Mesendoderm (in vitro differentiated cells): ENCODE results near the gene DIPK1C.

Source experiments
- DNase-seq: peaks from one replicate; pipeline ENCODE4 v3.0.0; 2013
- H2AK5ac ChIP-seq: 2 replicates; pipeline ENCODE4 v1.6.1; 2013; ENCODE audit warnings: low read length, inconsistent platforms
- H2BK120ac ChIP-seq: 2 replicates; pipeline ENCODE4 v1.6.1; 2013; ENCODE audit warnings: low read depth, mild to moderate bottlenecking, low read length, moderate library complexity, mixed read lengths
- H2BK15ac ChIP-seq: replicated peaks from 2 replicates; pipeline ENCODE4 v1.6.1; 2013; ENCODE audit warnings: low read depth, mild to moderate bottlenecking, moderate library complexity
- H2BK5ac ChIP-seq: 2 replicates; pipeline ENCODE4 v1.6.1; 2013; ENCODE audit warnings: low read length, inconsistent platforms
- H3K18ac ChIP-seq: 2 replicates; pipeline ENCODE4 v1.6.1; 2013; ENCODE audit warnings: mild to moderate bottlenecking, low read length, mixed read lengths
- H3K23ac ChIP-seq: one replicate; pipeline ENCODE4 v1.6.1; 2013; ENCODE audit warnings: low read length
- H3K27ac ChIP-seq: 2 replicates; pipeline ENCODE4 v1.5.1; 2013; ENCODE audit warnings: low read depth, mild to moderate bottlenecking, inconsistent platforms, low read length, moderate library complexity
- H3K27me3 ChIP-seq: 2 replicates; pipeline ENCODE4 v1.6.1; 2013; ENCODE audit warnings: low read length, control low read depth, mild to moderate bottlenecking, inconsistent platforms; ENCODE audit not compliant: insufficient read depth, poor library complexity
- H3K36me3 ChIP-seq: 2 replicates; pipeline ENCODE4 v1.6.1; 2013; ENCODE audit warnings: low read length, inconsistent platforms; ENCODE audit not compliant: control insufficient read depth, insufficient read depth
- H3K4ac ChIP-seq: one replicate; pipeline ENCODE4 v1.6.1; 2013; ENCODE audit warnings: low read depth, mild to moderate bottlenecking, low read length, moderate library complexity
- H3K4me1 ChIP-seq: 2 replicates; pipeline ENCODE4 v1.6.1; 2013; ENCODE audit warnings: low read depth, low read length, inconsistent platforms; ENCODE audit not compliant: control insufficient read depth
- H3K4me2 ChIP-seq: 2 replicates; pipeline ENCODE4 v1.6.1; 2013; ENCODE audit warnings: low read length
- H3K4me3 ChIP-seq: 2 replicates; pipeline ENCODE4 v1.5.1; 2013; ENCODE audit warnings: mild to moderate bottlenecking, low read length
- H3K56ac ChIP-seq: one replicate; pipeline ENCODE4 v1.6.1; 2013; ENCODE audit warnings: low read length
- H3K79me1 ChIP-seq: 2 replicates; pipeline ENCODE4 v1.6.1; 2013; ENCODE audit warnings: low read length, inconsistent platforms
- H3K79me2 ChIP-seq: 2 replicates; pipeline ENCODE4 v1.6.1; 2013; ENCODE audit warnings: mild to moderate bottlenecking, low read length; ENCODE audit not compliant: control insufficient read depth, insufficient read depth
- H3K9ac ChIP-seq: 2 replicates; pipeline ENCODE4 v1.6.1; 2013; ENCODE audit warnings: low read length, inconsistent platforms
- H4K5ac ChIP-seq: one replicate; pipeline ENCODE4 v1.6.1; 2013; ENCODE audit warnings: low read length
- H4K8ac ChIP-seq: one replicate; pipeline ENCODE4 v1.6.1; 2013; ENCODE audit warnings: low read depth, mild to moderate bottlenecking, control low read depth, low read length, moderate library complexity
- WGBS: extraction: QIAGEN DNeasy Blood & Tissue Kit; methylation state at CpG from one replicate; pipeline ENCODE4 v1.1.7; 2013; ENCODE audit warnings: low lambda C conversion rate, missing lambda C conversion rate; ENCODE audit not compliant: insufficient coverage; ENCODE audit errors: extremely low coverage; 5-methylcytosine and 5-hydroxymethylcytosine counted together

The DIPK1C gene

GRCh38 chr18:74390900-74391299 lies 66.2 kb downstream of the DIPK1C start:
- H3K18ac ChIP-seq, result no peak overlapping the region
- no peak overlapping the region for H2BK15ac ChIP-seq
- H4K8ac ChIP-seq, result no peak overlapping the region
- H3K4me2 ChIP-seq, result no peak overlapping the region
- no peak for DNase-seq
- no peak overlapping the region for H3K27ac ChIP-seq
- H4K5ac ChIP-seq, result no peak overlapping the region
- WGBS, result no CpG with 5 or more reads among the region's 3 CpGs
- no peak overlapping the region for H2AK5ac ChIP-seq
- H3K4me3 ChIP-seq, result no peak overlapping the region
- H3K79me2 ChIP-seq, result no peaks in the 10 kb centered on the region
- H3K36me3 ChIP-seq, result no peaks in the 10 kb centered on the region
- no peaks in the 10 kb centered on the region for H3K27me3 ChIP-seq
- H2BK120ac ChIP-seq, result no peak overlapping the region
- H3K23ac ChIP-seq, result no peak overlapping the region
- no peak overlapping the region for H3K4ac ChIP-seq
- H3K79me1 ChIP-seq, result no peaks in the 10 kb centered on the region
- H3K9ac ChIP-seq, result no peak overlapping the region
- no peak overlapping the region for H3K56ac ChIP-seq
- no peak overlapping the region for H2BK5ac ChIP-seq
- H3K4me1 ChIP-seq, result no peaks in the 10 kb centered on the region

- no peak overlapping the region for H3K4me3 ChIP-seq
- no peak overlapping the region for H3K23ac ChIP-seq
- H3K4me2 ChIP-seq, result no peak overlapping the region
- H2BK120ac ChIP-seq, result no peak overlapping the region
- H2BK15ac ChIP-seq, result no peak overlapping the region
- no peaks in the 10 kb centered on the region for H3K4me1 ChIP-seq
- no peak overlapping the region for H2BK5ac ChIP-seq
- H3K4ac ChIP-seq, result no peak overlapping the region
- DNase-seq, result no peak
- H2AK5ac ChIP-seq, result no peak overlapping the region
- no CpG with 5 or more reads among the region's 20 CpGs for WGBS
- H4K5ac ChIP-seq, result no peak overlapping the region
- no peaks in the 10 kb centered on the region for H3K79me2 ChIP-seq
- no peak overlapping the region for H3K27ac ChIP-seq
- H3K56ac ChIP-seq, result no peak overlapping the region
- no peak overlapping the region for H3K9ac ChIP-seq
- H4K8ac ChIP-seq, result no peak overlapping the region
- H3K27me3 ChIP-seq, result no peaks in the 10 kb centered on the region
- H3K79me1 ChIP-seq, result no peaks in the 10 kb centered on the region
- no peak overlapping the region for H3K18ac ChIP-seq
- no peaks in the 10 kb centered on the region for H3K36me3 ChIP-seq
Measured at GRCh38 chr18:74389991-74390390, 67.1 kb downstream of the DIPK1C start.

- Histone ChIP-seq H2BK120ac (no peak overlapping the region), H4K8ac (no peak overlapping the region), H3K4me3 (no peak overlapping the region), H2BK15ac (no peak overlapping the region), H3K27ac (no peak overlapping the region), H3K36me3 (no peaks in the 10 kb centered on the region), H3K4me1 (no peaks in the 10 kb centered on the region), H3K27me3 (no peaks in the 10 kb centered on the region), H3K79me1 (no peaks in the 10 kb centered on the region), H3K23ac (no peak overlapping the region), H3K56ac (no peak overlapping the region), H3K4ac (no peak overlapping the region), H2AK5ac (no peak overlapping the region), H3K9ac (no peak overlapping the region), H2BK5ac (no peak overlapping the region), H4K5ac (no peak overlapping the region), H3K4me2 (no peak overlapping the region), H3K18ac (no peak overlapping the region), H3K79me2 (no peaks in the 10 kb centered on the region)
- no CpG with 5 or more reads among the region's 6 CpGs for WGBS
- peak; percentile 37 for DNase-seq
Measured at GRCh38 chr18:74389171-74389927, 67.8 kb downstream of the DIPK1C start.

GRCh38 chr18:74388227-74388626 lies 68.9 kb downstream of the DIPK1C start:
- Histone ChIP-seq H3K23ac (no peak overlapping the region), H3K36me3 (no peaks in the 10 kb centered on the region), H3K9ac (no peak overlapping the region), H3K4me3 (no peak overlapping the region), H2BK15ac (no peak overlapping the region), H2AK5ac (no peak overlapping the region), H2BK120ac (no peak overlapping the region), H3K27me3 (no peaks in the 10 kb centered on the region), H4K5ac (no peak overlapping the region), H3K79me2 (no peaks in the 10 kb centered on the region), H3K4me2 (no peak overlapping the region), H3K18ac (no peak overlapping the region), H4K8ac (no peak overlapping the region), H2BK5ac (no peak overlapping the region), H3K56ac (no peak overlapping the region), H3K4me1 (no peaks in the 10 kb centered on the region), H3K4ac (no peak overlapping the region), H3K79me1 (no peaks in the 10 kb centered on the region), H3K27ac (no peak overlapping the region)
- DNase-seq, result no peak
- no CpG with 5 or more reads among the region's 1 CpG for WGBS

GRCh38 chr18:74387383-74387782 lies 69.7 kb downstream of the DIPK1C start:
- Histone ChIP-seq H3K4me3 (no peak overlapping the region), H4K5ac (no peak overlapping the region), H2BK15ac (no peak overlapping the region), H2AK5ac (no peak overlapping the region), H3K36me3 (no peaks in the 10 kb centered on the region), H3K79me1 (no peaks in the 10 kb centered on the region), H3K27me3 (no peaks in the 10 kb centered on the region), H3K23ac (no peak overlapping the region), H3K4ac (no peak overlapping the region), H4K8ac (no peak overlapping the region), H3K9ac (no peak overlapping the region), H3K79me2 (no peaks in the 10 kb centered on the region), H3K56ac (no peak overlapping the region), H3K4me1 (no peaks in the 10 kb centered on the region), H3K18ac (no peak overlapping the region), H3K4me2 (no peak overlapping the region), H3K27ac (no peak overlapping the region), H2BK120ac (no peak overlapping the region), H2BK5ac (no peak overlapping the region)
- no peak for DNase-seq
- WGBS, result no CpG with 5 or more reads among the region's 6 CpGs
